ENCODE data around the gene DEFB132.
"Not testable (repeated sequence)": the region's sequence is repeated elsewhere in the genome, so short reads cannot be mapped to it uniquely, and the experiment has no call there.

The DEFB132 gene, protein sequence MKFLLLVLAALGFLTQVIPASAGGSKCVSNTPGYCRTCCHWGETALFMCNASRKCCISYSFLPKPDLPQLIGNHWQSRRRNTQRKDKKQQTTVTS

DNA sequence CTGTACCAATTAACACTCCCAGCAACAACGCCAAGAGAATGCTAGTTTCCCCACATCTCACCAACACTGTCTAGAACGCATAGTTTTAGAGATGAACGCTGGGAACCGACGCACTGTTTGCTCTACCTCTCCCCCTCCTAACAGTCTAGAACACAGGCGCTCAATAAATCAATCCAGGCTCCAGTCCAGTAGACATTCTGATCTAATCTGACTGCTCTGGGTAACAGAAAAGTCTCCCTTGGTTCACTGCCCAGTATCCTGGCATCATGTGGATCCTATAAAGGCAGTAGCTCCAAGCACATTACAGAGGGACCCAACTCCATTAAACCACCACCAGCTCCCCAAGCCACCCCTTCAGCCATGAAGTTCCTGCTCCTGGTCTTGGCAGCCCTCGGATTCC is at the start of gene DEFB132:
TSS of gene DEFB132 (plus strand) at position 306 of the 400 bp plus-strand sequence. CDS start at position 361, 55 bp downstream.
- no peak for DNase-seq

GRCh38 chr20:208942-209566 is 48.5 kb upstream of the DEFB132 start:
- peak; percentile 46 for DNase-seq

DNA sequence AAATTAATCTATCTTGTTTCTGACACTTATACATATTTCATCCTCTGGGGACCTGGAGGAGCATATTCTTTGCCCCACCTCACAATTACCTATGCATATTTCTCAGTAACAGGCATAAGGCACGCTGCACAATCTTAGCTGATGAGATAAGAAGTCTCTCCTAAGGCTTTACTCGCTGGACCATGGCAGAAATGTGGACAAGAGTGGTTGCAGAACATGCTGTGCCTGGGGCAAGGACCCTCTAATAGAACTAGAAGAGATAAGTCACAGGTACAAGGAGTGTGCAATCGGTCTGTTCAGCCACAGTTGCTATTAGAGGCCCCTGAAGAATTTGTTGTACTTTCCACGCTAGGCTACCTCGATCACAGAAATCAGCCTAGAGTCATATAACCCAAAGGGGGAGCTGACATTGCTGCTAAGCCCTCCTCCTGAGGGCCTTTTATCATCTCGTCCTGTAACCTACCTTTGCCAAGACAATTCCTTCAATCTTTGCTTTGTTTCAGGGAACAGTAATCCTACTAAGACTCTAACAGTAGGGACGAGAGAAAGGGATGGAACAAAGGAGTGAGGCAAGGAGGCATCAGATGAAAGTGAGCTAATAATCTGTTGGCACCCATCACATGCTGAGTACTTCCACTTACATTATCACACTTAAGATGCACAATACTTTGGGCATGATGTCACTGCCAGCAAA is 46.6 kb upstream of the DEFB132 start:
- DNase-seq = no peak

DNA sequence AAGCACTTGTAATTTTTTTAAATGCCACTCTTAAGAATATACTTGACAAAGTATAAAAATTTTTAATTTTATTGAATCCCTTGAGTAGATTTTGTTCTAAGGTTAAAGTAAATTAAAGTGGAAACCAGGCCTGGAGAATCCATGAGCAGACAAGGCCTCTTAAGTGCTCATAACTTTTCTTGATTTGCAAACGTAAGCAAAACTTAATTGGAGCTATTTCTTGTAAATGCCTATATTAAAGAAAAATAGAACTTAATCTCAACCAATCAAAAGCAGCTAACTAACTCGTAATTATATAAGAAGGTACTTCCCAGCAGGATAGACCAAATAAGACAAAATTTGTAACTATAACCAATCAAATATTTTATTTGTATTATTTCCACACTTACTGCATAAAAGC is 43.1 kb upstream of the DEFB132 start:
- DNase-seq = no peak

DNA sequence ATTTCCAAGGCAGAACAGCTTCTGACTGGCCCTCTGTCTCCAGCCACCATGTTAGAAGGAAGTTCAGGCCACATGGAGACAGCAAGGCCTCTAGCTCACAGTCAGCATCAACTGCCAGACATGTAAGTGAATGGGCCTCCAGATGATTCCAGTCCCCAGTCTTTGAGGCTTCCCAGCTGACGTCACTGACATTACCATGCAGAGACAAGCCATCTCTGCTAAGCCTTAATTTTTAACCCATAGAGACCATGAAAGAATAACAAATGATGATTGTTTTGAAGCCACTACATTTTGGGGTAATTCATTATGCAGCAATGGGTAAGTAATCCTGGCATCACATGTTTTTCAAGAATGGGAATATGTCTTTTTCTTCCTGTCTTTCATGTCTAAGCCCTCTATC is 41.7 kb upstream of the DEFB132 start:
- DNase-seq = no peak

- no peak for DNase-seq
These were observed 40.3 kb upstream of the DEFB132 start for GRCh38 chr20:217266-217665.

DNA sequence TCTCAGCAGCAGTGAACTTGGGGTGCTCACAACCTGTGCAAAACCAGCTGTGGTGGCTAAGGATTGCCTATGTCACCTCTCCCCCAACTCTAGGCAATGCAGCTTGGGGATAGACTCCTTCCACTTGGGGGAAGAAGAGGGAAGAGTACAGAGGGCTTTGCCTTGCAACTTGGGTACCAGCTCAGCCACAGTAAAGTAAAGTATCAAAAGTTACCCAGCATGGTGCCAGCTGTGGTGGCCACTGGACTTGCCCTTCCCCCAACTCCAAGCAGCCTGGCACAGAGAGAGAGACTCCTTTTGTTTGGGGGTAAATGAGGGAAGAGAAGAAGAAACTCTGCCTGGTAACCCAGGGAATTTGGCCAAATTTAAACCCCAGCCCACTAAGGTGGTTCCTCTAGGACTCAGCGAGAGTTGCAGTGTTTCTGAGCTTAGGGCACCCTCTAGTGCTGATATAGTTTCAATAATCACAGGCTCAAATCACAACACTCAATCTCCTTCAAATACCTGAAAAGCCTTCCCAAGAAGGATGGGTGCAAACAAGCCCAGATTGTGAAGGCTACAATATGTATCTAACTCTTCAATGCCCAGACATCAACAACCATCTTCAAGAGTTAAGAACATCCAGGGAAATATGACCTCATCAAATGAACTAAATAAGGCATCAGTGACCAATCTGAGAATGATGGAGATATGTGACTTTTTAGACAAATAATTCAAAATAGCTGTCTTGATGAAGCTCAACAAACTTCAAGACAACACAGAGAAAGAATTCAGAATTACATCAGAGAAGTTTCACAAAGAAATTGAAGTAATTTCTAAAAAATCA is 38.0 kb upstream of the DEFB132 start:
- DNase-seq = no peak

GRCh38 chr20:221258-221830 is 36.2 kb upstream of the DEFB132 start:
- no peak for DNase-seq

- DNase-seq = not testable (repeated sequence)
These were observed 31.6 kb upstream of the DEFB132 start for GRCh38 chr20:225879-226278.

DNA sequence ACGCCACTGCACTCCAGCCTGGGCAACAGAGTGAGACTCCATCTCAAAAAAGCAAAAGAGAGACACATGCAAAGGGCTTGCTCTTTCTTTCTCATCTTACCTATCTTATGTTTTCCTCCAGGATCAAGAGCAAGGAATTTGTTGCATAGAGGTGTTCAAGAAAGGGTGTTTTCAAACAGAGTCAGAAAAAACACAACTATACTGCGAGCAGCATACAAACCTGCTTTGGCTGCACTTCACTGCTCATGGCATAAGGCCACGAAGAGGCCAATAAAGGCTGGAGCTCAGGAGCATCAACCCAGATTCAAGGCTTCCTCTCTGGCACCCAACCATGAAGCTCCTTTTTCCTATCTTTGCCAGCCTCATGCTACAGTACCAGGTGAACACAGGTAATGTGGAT is 30.6 kb upstream of the DEFB132 start, which contains the start of gene DEFB129:
TSS of gene DEFB129 (plus strand) at position 301 of the 400 bp plus-strand sequence. CDS start at position 332, 31 bp downstream.
- DNase-seq = no peak

- no peak for DNase-seq
These were observed 30.0 kb upstream of the DEFB132 start for GRCh38 chr20:227439-228105.

- no peak for DNase-seq
These were observed 21.6 kb upstream of the DEFB132 start for GRCh38 chr20:235891-236290.

DNA sequence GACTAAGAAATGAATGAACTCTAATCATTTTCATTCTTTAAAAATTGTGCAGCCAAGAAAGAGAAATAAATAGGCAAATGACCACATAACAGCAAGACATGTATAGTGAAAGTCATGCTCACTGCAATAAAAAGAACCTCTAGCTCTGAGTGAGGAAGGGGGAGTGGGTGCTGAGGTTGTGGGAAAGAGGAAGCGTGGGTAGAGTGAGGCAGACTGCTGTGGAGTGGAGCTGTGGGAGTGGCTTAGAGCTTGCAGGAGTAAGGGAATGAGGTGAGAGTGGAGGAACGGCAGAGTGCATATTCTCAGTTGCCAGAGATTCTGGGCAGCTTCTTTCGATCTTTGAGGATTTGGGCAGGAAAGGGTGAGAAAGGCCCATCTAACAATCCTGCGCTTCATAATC is 20.0 kb upstream of the DEFB132 start:
- DNase-seq = no peak

DNA sequence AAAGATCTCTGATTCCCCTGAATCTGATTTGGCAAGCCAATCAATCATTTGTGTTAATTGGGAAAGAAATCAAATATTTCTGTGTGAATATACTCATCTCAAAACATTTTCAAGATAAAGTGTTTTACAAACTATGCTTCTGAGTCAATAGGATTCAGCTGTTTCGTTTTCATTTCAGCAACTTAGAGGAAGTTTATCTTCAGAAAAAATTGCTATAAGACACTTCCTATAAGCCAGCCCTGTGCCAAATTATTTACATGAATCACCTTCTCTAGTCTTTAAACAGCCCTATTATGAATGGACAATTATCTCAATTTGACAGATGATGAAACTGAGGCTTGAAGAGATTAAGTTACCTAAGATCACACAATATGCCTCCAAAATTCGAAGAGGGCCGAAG is 19.6 kb upstream of the DEFB132 start:
- DNase-seq = no peak

- DNase-seq = no peak
These were observed 14.6 kb upstream of the DEFB132 start for GRCh38 chr20:242905-243304.

DNA sequence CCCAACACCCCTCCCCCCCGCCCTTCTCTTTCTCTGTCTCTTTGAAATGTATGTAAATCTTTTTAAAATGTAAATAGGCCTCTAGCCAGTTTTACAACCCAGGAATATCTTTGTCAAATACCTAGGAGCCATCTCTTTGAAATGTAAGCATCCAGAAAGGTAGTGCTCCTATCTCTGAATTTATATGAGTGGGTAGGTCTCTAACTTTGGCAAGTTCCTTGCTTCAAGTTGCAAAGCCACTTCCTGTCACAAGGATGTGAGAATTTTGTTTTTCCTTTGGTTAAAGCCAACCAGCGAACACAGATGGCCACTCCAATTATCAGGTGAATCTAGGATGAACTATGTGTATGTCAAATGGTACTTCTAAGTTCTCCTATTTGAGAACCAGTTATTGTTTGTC is 6.2 kb upstream of the DEFB132 start:
- no peak for DNase-seq

GRCh38 chr20:252801-253200 is 4.7 kb upstream of the DEFB132 start:
- no peak for DNase-seq

DNA sequence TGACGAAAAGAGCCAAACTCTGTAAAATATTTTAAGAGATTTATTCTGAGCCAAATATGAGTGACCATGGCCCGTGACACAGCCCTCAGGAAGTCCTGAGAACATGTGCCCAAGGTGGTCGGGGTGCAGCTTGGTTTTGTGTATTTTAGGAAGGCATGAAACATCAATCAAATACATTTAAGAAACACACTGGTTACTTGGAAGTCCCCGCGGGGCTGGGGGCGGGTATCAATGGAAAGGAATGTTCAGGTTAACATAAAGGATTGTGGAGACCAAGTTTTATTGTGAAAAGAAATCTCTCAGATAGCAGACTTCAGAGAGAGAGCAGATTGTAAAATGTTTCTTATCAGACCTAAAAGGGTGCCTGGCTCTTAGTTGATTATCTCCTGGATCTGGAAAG is 4.1 kb upstream of the DEFB132 start:
- not testable (repeated sequence) for DNase-seq

GRCh38 chr20:258269-258858 is 840 bp downstream of the DEFB132 start:
- no peak for DNase-seq

GRCh38 chr20:258963-259362 is 1.4 kb downstream of the DEFB132 start:
- DNase-seq = no peak

GRCh38 chr20:259981-260380 is 2.5 kb downstream of the DEFB132 start:
- no peak for DNase-seq

DNA sequence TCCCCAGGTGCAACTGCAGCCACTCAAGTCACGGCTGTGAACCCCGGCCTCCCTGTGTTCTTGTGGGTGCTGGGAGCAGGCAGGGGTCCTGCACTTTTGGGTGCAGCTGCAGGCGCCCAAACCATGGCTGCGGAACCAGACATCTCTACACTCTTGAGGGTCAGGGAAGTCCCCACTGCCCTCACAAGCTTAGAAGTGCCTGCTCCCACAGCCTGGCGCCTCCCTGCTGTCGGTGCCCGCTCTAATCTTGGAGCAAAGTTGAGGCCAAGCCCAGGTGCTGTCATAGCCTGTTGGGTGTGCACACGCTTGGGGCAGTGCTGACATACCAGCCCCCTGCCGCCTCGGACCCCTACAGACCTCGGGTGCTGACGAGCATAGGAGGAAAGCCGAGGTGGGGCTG is 6.2 kb downstream of the DEFB132 start:
- no peak for DNase-seq

Measured in amniotic stem cell (primary cell).